Mucosa of rectum (tissue), 2 donors: ENCODE measurements around the gene CCL4.

ENCODE experiments used
- H3K27ac ChIP-seq, 2 donors: one replicate each; pipeline ENCODE4 v1.7.0; 2013; ENCODE audit warnings: inconsistent platforms in 2 of 2, low read depth in 2 of 2, low read length in 2 of 2
- H3K27me3 ChIP-seq, 2 donors: one replicate each; pipeline ENCODE4 v1.7.0; 2013; ENCODE audit warnings: low read length in 2 of 2; ENCODE audit not compliant: control insufficient read depth in 2 of 2, insufficient read depth in 2 of 2
- H3K36me3 ChIP-seq, 2 donors: one replicate each; pipeline ENCODE4 v1.7.0; 2013; ENCODE audit warnings: low read length in 2 of 2; ENCODE audit not compliant: control insufficient read depth in 2 of 2, insufficient read depth in 2 of 2
- H3K4me1 ChIP-seq, 2 donors: one replicate each; pipeline ENCODE4 v1.7.0; 2013; ENCODE audit warnings: low read length in 2 of 2, mild to moderate bottlenecking in 1 of 2; ENCODE audit not compliant: control insufficient read depth in 2 of 2, insufficient read depth in 2 of 2
- H3K4me3 ChIP-seq, 2 donors: one replicate each; pipeline ENCODE4 v1.7.0; 2013; ENCODE audit warnings: low read length in 2 of 2
- H3K9ac ChIP-seq, 2 donors: one replicate each; pipeline ENCODE4 v1.7.0; 2013; ENCODE audit warnings: low read length in 2 of 2, low read depth in 1 of 2, mild to moderate bottlenecking in 1 of 2
- H3K9me3 ChIP-seq, 2 donors: one replicate each; pipeline ENCODE4 v1.7.0; 2013; ENCODE audit warnings: low read length in 2 of 2; ENCODE audit not compliant: control insufficient read depth in 2 of 2
- donor health status: healthy.
- donor health status: Normal muscosa, but diverticular disease.

The CCL4 gene

DNA sequence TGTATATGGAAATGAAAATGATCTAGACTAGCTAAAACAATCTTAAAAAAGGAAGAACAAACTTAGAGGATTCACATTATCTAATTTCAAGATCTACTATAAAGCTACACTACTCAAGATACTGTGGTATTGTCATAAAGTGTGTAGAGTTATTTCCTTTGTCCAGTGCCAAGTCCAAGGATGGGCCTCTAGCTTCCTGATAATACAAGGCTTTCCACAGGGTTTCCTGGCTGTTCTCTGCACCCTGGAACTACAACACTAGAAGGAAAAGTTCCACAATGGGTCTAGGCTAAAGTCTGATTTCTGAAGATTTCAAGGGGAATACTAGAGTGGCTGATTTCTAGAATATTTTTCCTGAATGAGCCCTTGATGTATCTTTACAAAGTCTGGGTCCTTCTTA, 38.6 kb downstream of the CCL4 start:
- no peak overlapping the region for H3K9ac ChIP-seq
- no peak overlapping the region for H3K4me3 ChIP-seq
- H3K27me3 ChIP-seq, result no peaks in the 10 kb centered on the region
- H3K27ac ChIP-seq, result peak overlapping the region; percentile 2 to 46
- H3K4me1 ChIP-seq, result peaks cover 9% of the 10 kb centered on the region in 2 donors
- H3K36me3 ChIP-seq, result no peaks in the 10 kb centered on the region
- no peaks in the 10 kb centered on the region for H3K9me3 ChIP-seq

DNA sequence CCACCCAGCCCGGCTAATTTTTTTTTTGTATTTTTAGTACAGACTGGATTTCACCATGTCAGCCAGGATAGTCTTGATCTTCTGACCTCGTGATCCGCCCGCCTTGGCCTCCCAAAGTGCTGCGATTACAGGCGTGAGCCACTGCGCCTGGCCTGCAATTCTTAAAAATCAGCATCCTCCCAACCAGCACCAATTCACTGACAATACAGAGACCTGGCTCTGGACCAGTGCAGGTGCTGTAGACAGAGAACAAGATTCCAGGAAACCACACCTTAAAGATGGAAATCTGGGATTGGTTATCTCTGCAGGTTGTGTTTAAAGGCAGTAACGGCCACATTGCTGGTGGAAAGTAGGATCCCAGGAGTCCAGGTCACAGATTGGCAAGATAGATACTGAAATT, 39.2 kb downstream of the CCL4 start:
- no peaks in the 10 kb centered on the region for H3K9me3 ChIP-seq
- no peaks in the 10 kb centered on the region for H3K27me3 ChIP-seq
- peaks cover 9% of the 10 kb centered on the region in 2 donors for H3K4me1 ChIP-seq
- H3K27ac ChIP-seq, result peak overlapping the region in 1 of 2 donors; percentile 2
- no peaks in the 10 kb centered on the region for H3K36me3 ChIP-seq
- H3K4me3 ChIP-seq, result no peak overlapping the region
- no peak overlapping the region for H3K9ac ChIP-seq

DNA sequence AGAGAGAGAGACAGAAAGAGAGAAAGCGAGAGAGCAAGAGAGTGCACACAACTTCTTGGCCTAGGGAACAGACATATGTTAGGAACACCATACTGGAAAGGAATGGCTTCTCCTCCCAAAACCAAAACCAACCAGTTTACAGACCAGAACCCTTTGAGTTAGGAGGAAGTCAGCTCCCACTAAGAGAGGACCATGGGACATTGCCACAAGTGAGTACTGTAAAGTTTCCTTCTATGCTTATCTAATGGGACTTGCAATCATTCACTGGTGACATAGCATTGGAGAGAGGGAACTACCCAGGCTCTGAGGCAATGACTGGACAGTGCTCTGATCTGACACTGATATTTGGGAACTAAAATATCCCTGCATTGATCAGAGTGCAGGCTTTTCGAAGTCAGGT, 40.4 kb downstream of the CCL4 start:
- Histone ChIP-seq H3K4me1 (peaks cover 9% of the 10 kb centered on the region in 2 donors), H3K27ac (no peak overlapping the region), H3K36me3 (no peaks in the 10 kb centered on the region), H3K4me3 (no peak overlapping the region), H3K9ac (no peak overlapping the region), H3K27me3 (no peaks in the 10 kb centered on the region), H3K9me3 (no peaks in the 10 kb centered on the region)

DNA sequence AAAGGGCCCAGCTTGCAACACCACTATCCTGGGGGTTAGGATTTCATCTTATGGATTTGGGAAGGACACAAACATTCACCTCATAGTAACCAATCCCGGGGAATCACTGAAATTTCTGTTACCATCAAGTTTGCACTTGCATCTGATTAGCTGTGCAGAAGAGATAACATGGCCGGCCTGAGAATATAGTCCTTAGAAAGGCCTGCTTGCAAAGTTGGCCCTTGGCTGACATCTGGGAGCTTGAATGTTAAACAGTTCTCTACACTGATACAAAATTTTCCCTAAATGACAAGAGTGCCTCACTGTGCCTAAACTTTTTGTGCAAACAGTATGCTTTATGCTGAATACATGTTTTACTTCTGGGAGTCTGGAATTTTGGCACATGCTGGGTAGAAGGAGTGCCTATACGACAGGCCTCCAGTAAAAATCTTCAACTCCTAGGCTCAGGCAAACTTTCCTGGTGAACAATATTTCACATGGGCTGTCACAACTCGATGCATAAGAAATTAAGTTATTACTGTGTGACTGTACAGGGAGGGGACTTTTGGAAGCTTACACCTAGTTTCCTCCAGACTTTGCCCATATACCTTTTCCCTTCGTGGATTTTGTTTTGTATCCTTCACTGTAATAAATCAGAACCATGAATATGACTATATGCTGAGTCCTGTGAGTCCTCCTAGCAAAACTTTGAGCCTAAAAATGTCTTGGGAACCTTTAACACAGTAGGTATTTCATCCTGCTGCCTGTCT, 41.5 kb downstream of the CCL4 start:
- Histone ChIP-seq H3K27ac (no peak overlapping the region), H3K4me3 (no peak overlapping the region), H3K36me3 (no peaks in the 10 kb centered on the region), H3K4me1 (peaks cover 9% of the 10 kb centered on the region in 2 donors), H3K27me3 (no peaks in the 10 kb centered on the region), H3K9me3 (no peaks in the 10 kb centered on the region), H3K9ac (no peak overlapping the region)

DNA sequence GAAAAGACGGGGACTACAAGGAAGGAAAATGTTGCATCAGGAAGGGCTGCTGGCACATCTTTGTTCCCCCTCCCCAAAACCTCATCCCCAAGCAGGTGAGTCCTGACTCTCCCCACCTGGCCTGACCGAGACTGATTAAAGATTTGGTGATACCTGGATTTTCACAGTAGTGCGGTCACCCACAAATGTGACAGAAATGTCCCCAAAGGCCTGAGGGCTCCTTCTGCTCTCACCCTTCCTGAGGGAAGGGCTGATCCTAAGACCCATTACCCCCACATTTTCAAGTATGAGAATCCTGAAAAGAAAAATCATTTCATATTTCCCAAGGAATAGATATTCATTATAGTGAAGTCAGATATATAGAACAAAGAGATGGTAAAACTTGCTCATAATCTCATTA, 44.0 kb downstream of the CCL4 start:
- H3K9me3 ChIP-seq, result no peaks in the 10 kb centered on the region
- H3K27me3 ChIP-seq, result no peaks in the 10 kb centered on the region
- no peak overlapping the region for H3K4me3 ChIP-seq
- H3K36me3 ChIP-seq, result no peaks in the 10 kb centered on the region
- peaks cover 3 to 4% of the 10 kb centered on the region in 2 donors for H3K4me1 ChIP-seq
- H3K27ac ChIP-seq, result no peak overlapping the region
- H3K9ac ChIP-seq, result no peak overlapping the region

DNA sequence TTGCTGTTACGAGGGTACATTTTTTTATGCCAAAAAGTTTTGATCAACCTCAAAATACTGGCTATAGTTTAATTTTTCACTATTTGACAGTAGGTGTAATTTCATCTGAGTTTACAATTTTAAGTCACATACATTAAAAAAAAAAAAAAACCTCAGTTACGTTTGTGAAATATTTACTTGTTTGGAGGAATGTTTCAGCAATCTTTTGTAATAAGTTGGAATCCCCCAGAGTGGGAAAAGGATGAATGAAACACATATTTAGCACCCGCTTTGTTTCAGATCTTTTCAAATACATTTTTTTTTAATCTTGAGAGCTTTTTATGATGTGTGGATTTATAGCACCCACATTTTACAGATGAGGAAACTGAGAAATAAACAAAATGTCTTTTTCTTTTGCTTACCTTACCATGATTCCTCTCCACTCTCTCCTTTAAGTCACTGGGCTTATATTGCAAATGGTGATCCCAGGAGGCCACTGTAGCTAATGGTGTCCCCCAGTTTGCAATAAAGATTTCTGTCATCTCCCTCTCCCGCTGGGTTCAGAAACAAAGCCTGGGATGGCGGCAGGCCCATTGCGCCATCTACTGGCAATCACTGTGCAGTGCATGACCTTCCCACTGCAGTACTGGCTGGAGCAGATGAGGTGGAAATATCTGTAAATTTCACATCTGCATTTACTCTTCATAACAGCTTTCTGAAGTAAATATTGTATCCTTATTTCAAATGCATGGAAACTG, 45.1 kb downstream of the CCL4 start:
- no peaks in the 10 kb centered on the region for H3K27me3 ChIP-seq
- no peaks in the 10 kb centered on the region for H3K36me3 ChIP-seq
- H3K27ac ChIP-seq, result no peak overlapping the region
- H3K4me1 ChIP-seq, result peaks cover 3 to 4% of the 10 kb centered on the region in 2 donors
- no peak overlapping the region for H3K9ac ChIP-seq
- peak overlapping the region in 1 of 2 donors; percentile 9 for H3K4me3 ChIP-seq
- no peaks in the 10 kb centered on the region for H3K9me3 ChIP-seq

DNA sequence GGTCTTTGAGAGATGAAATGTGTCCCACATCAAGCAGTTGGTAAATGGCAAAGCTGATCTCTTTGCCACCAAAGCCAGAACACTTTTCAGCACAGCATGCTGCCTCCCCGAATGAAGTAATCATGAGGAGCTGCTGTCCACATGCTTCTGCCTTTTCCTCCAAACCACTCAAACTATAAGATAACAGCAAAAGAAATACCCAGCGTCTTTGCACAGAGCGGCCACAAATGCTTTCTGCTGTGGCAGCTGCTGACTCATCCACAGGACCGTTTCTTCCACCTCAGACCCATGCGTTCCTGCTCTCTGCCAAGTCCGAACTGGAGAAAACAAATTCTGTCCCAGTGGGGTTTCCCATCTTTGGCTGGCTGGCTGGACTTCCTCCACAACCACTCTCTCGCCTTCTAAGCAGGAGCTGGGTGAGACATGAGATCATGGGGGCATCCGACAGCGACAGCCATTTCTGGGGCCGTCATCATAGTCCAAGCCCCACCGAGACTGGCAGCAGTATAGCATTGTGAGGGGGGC, 45.7 kb downstream of the CCL4 start:
- Histone ChIP-seq H3K9me3 (no peaks in the 10 kb centered on the region), H3K9ac (no peak overlapping the region), H3K4me3 (no peak overlapping the region), H3K27ac (no peak overlapping the region), H3K4me1 (peaks cover 2 to 3% of the 10 kb centered on the region in 2 donors), H3K36me3 (no peaks in the 10 kb centered on the region), H3K27me3 (no peaks in the 10 kb centered on the region)

DNA sequence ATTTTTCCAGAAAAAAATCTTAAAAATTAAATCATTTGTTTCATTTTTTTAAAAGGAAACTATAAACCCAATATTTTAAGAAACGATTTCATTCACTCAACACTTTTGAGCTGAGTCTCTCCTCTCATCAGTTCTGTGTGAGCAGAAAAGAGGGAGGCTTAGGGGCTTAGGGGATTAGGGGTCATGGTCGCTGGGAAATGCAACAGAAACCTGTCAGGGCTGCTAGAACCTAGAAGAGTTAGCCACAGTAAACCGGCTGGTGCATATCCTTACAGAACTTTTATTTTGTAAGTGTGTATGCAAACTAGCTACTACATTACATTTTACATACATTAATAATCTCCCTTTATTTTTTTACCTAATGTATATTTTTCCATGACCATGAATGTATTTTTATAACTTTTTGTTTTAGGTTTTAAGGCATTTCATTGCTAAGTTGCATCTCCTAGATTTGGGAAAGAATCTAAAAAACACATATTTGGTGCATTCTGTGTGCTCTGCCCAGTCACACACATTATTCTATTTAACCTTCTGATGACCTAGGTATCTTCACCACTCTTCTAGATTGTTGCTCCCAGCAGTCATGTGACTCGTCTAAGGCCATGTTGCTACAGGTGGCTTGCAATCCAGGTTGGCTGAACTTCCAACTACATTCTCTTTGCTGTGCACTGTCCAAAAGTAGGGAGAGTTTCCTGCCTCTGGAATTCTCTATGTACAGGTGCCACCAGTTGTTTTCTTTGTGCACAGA, 48.4 kb downstream of the CCL4 start:
- Histone ChIP-seq H3K4me1 (no peaks in the 10 kb centered on the region), H3K27ac (no peak overlapping the region), H3K27me3 (no peaks in the 10 kb centered on the region), H3K4me3 (no peak overlapping the region), H3K9me3 (no peaks in the 10 kb centered on the region), H3K9ac (no peak overlapping the region), H3K36me3 (no peaks in the 10 kb centered on the region)

DNA sequence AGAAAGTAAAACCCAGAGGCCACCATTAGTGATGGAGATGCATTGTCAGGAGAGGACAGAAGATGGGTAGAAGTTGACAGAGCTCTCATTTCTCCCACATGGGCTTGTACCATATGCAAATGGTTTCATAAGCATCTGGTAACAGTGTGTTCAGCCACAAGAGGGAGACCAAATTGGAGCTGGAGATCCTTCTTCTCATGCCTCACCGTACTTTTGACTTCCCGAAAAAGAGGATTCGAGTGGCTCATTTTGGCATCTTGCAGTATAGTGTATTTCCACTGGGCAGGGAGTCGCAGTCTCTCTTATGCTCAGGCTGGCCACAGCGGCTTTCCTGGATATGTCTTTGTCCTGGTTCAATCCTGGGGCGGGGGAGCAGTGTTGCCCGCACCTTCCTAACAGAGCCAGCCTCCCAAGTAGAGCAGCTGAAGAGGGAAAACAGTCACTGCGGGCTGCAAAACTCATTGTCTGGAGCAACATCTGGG, 49.1 kb downstream of the CCL4 start:
- H3K9ac ChIP-seq, result no peak overlapping the region
- no peak overlapping the region for H3K4me3 ChIP-seq
- H3K9me3 ChIP-seq, result no peaks in the 10 kb centered on the region
- H3K27me3 ChIP-seq, result no peaks in the 10 kb centered on the region
- no peaks in the 10 kb centered on the region for H3K4me1 ChIP-seq
- H3K27ac ChIP-seq, result no peak overlapping the region
- no peaks in the 10 kb centered on the region for H3K36me3 ChIP-seq
